HG03135 (cell line): ENCODE measurements around the gene POLDIP2.
"Not testable (repeated sequence)": the region's sequence is repeated elsewhere in the genome, so short reads cannot be mapped to it uniquely, and the experiment has no call there.

Experiments used
- ATAC-seq: cut with Tn5 transposase; IDR thresholded peaks from one replicate; pipeline ENCODE4 v1.9.1; 2021; ENCODE audit warnings: mild to moderate bottlenecking, moderate library complexity; ENCODE audit not compliant: unreplicated experiment

The POLDIP2 gene

GRCh38 chr17:28366605-28367004 lies 9.3 kb upstream of the POLDIP2 start:
- ATAC-seq, result no peak

GRCh38 chr17:28365487-28365886 lies 8.2 kb upstream of the POLDIP2 start:
- no peak for ATAC-seq

- ATAC-seq, result no peak
These were observed 7.5 kb upstream of the POLDIP2 start, which contains the start of gene SEBOX for GRCh38 chr17:28364665-28365363. Gene SEBOX, minus strand, starts transcription at chr17:28365199. Its CDS starts 48 bp downstream, at chr17:28365151.

GRCh38 chr17:28363776-28364650 lies 6.7 kb upstream of the POLDIP2 start:
- no peak for ATAC-seq

- no peak for ATAC-seq
These were observed 5.9 kb upstream of the POLDIP2 start for GRCh38 chr17:28363186-28363585.

GRCh38 chr17:28357901-28358197 lies 522 bp upstream of the POLDIP2 start:
- no peak for ATAC-seq

GRCh38 chr17:28350271-28350670 lies 7.1 kb downstream of the POLDIP2 start:
- no peak for ATAC-seq

- no peak for ATAC-seq
These were observed 8.3 kb downstream of the POLDIP2 start for GRCh38 chr17:28348979-28349378.

GRCh38 chr17:28347261-28347891 lies 10.0 kb downstream of the POLDIP2 start:
- no peak for ATAC-seq

- no peak for ATAC-seq
These were observed 10.5 kb downstream of the POLDIP2 start for GRCh38 chr17:28346746-28347246.

GRCh38 chr17:28346199-28346580 lies 11.1 kb downstream of the POLDIP2 start:
- no peak for ATAC-seq

GRCh38 chr17:28345419-28346198 lies 11.7 kb downstream of the POLDIP2 start:
- no peak for ATAC-seq

- ATAC-seq, result no peak
These were observed 12.9 kb downstream of the POLDIP2 start for GRCh38 chr17:28344435-28344901.

GRCh38 chr17:28344011-28344410 lies 13.3 kb downstream of the POLDIP2 start:
- no peak for ATAC-seq

GRCh38 chr17:28343491-28343932 lies 13.8 kb downstream of the POLDIP2 start:
- ATAC-seq, result no peak

GRCh38 chr17:28342313-28342712 lies 15.0 kb downstream of the POLDIP2 start:
- ATAC-seq, result no peak

- ATAC-seq, result no peak
These were observed 15.8 kb downstream of the POLDIP2 start for GRCh38 chr17:28341516-28341915.

- no peak for ATAC-seq
These were observed 17.0 kb downstream of the POLDIP2 start for GRCh38 chr17:28340374-28340773.

- no peak for ATAC-seq
These were observed 17.9 kb downstream of the POLDIP2 start for GRCh38 chr17:28339431-28339830.

- ATAC-seq, result not testable (repeated sequence)
These were observed 18.5 kb downstream of the POLDIP2 start for GRCh38 chr17:28338769-28339212.
